NOMO-1 treated with DMSO at 0.1 percent for 48 hours (cell line): ENCODE measurements around the gene MFAP3L.
A peak's percentile ranks its signal among the peaks of the same experiment; 100 is the strongest.

Experiments used
- DNase-seq: peaks from one replicate; lab custom pipeline; 2025; ENCODE audit not compliant: unreplicated experiment; lab: John Stamatoyannopoulos, UW

The MFAP3L gene

DNA sequence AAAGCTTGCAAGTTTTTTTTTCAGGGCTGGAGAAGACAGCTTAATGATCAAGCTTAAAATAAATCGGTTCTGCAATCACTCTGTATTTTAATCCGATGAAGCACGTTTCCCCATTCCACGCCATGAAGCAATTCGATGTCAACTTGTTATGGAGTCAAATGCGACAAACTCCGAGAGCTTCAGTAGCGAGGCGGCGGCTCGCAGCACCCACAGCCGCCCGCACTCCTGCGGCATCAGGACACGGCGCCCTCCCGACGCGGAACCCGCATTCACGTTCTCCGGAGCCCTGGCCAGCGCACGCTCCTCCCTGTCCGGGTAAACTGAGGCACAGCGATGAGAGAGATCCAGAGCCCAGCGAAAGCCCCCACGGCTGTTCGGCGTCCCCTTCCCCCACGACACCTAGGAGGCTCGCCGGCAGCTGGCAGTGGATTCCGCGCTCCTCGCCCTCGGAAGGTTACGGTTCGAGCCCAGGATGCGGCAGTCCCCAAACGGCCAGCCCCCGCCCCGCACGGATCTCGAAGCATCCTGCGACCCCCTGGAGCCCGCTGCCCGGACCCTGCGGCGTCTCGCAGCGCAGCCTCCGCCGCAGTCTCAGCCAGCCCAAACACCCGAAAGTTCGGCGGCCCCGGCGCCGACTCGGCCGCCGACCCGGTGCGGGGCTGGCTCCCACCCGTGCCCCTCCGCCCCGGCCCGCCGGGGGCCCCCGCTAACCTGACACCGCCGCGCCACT lies 507 bp downstream of the MFAP3L start:
- DNase-seq: no peak

GRCh38 chr4:170022211-170022610 lies 4.0 kb downstream of the MFAP3L start:
- no peak for DNase-seq

DNA sequence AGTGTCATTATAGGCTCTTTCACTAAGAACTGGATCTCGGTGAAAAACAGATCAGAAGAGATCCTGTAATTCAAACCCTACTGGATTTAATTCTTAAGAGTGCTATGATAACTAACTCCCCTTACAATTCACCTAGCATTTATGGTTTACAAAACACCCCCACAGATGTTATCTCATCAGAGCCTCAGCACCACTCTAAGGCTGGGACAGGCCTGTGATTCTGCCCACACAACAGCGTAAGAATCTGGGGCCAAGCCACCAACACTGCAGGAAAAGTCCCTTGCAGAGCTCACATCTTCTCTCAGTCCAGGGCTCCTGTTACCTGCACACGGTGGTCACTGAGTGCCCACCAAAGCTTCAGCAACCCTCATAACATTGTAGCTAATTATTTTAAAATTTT lies 8.9 kb downstream of the MFAP3L start:
- no peak for DNase-seq

DNA sequence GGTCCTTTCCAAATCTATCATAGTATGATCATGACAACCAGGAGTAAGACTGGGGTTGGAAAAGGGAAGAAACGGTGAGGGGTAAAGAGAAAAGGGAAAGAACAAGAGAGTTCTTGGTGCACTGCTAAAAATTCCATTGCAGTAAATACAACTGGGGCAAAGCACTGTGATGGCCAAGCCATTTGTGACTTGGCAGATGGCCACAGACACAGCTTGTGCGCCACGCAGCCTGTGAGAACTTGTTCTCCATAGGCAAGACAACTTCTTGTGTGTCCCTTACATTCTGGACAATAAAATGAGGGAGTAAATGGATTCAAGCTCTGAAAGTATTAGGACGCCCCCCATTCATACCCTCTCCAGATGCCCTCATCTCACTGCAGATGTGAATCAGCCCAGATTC lies 10.9 kb downstream of the MFAP3L start:
- DNase-seq: no peak

GRCh38 chr4:170014359-170015011 lies 11.7 kb downstream of the MFAP3L start:
- no peak for DNase-seq

DNA sequence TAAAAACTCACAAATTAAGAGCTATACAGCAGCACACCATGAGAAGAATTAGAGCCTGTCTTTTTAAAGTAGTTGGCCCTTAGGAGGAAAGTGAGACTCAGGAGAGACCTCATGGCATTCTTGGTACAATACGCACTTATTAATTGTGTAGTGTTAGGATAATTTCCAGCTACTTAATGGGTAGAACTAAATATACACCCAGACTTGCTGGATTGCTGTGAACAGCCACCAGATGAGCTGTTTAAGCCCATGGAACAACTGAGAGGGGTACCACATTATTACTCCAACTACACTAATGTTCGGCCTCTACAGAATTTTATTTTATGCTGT lies 13.6 kb downstream of the MFAP3L start:
- DNase-seq: no peak

DNA sequence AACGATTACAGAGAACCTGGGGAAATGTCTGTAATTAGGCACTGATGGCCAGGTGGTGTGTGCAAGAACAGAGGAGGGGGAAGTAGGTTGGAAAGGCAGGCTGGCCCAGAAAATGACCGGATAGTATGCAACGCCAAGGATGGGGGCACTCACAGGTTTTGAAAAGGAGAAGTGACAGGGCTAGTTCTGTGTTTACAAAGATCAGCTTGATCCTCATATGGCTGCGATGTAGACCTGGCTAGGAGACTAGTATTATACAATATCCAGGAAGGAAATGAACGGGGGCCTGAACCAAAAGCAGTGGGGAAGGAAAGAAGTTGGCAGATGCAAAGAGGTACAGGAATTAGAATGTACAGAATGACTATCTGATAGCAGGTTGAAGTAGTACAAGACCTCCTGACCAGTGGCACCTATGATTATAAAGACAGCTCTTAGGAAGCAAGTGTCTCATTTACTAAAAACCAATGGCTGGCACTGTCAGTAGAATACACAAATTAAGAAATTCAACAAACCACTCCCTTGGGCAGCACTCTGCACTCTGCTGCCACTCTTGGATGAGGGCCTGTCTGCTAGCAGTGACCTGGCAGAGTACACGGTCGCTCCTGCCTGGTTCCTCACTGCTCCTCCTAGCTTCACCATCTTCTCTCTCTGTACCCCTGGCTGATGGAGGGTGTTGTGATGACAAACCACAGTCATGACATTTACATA lies 14.1 kb downstream of the MFAP3L start:
- DNase-seq: peak; percentile 68

DNA sequence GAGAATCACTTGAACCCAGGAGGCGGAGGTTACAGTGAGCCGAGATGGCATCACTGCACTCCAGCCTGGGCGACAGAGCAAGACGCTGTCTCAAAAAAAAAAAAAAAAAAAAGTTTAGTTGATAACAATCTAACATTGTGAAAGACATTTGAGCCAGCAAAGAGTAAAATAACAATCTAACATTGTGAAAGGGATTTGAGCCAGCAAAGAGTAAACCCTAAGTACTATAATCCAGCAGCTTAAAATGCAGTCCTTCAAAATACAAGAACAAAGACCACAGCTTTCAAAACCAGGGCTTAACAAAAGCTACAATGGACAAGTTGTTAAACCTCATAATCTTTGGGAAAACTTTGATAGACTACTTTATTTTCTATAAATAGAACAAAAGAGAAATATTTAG lies 16.9 kb downstream of the MFAP3L start:
- DNase-seq: no peak

- DNase-seq: no peak
Measured at GRCh38 chr4:170008801-170009200, 17.4 kb downstream of the MFAP3L start.

DNA sequence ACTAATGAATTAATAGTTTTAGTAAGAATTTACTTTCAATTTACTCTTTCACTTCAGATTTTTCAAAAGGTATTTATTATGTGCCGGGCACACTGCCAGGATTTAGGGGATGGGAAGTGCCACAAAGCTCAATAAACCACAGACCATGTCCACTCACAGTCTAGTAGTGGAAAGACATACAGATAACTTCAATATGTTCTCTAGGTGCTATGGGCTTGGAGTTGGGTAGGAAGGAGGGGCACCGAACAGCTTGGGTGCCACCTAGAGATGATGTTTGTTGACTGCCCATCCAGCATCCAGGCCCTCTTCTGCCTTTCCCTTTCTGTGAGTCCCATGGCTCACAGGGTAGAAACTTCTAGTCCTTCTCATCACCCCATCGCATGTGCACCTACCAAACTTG lies 17.8 kb downstream of the MFAP3L start:
- DNase-seq: no peak

DNA sequence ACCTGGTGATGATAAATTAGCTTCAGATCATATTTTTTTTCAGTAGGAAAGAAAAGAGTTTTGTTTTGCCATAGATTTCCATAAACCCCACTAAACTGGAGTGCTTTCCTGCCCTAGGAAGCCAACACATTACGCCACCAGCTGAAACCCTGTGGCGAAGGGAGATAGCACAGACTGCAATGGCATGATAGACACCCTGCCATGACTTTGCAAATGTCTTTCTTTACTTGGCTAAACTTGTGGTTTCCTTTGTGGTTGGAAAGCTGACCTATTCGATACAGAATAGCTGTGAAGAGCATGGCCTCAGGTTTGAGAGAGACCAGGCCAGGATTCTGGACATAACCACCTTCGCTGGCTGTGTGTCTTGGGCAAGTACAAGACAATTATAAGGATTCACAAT lies 19.1 kb downstream of the MFAP3L start:
- peak; percentile 65 for DNase-seq

DNA sequence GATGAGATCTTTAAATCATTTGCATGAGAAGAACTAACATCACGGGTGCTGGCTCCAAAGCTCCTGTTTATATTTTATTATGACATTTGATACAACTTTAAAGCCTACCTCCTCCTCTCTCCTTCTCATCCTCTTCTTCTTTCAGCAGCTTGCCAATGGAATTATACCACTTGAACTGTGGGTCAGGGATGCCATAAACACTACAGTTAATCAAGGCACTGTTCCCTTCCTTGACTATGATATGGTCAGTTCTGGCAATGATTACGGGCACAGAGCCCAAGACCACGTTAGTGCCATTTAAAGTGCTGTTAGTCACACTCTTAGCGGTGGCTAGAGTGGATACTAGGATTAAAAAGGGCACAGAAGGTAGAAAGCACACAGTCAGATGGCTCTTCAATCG lies 20.7 kb downstream of the MFAP3L start:
- no peak for DNase-seq

DNA sequence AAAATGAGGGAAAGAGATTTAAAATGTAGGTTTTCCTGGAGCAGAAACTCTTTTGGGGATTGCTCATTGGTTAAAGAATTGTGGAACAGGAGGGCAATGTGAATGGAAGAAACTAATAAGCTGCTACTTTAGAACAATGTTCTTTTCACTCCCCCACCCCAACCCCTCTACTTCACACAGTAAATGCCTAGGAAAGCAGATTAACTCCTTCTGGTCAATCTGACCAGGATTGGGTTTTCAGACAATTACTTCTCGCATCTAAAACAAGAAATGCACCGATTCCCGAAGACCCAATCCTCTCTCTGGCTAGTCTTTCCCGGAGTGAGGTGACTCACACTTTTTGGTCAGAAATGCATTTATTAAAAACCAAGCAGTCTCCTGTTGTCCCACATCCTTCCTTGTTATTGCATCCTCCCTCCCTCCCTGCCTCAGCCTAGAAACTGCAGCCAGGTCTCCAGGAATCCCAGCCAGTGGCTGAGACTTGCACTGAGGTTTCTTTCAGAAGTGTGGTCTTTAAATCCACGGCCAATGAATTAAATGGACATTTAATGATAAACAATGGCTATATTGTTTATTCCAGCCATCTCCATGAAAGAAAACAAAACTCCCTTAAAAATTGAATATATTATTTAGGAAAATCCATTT lies 21.4 kb downstream of the MFAP3L start:
- DNase-seq: no peak

DNA sequence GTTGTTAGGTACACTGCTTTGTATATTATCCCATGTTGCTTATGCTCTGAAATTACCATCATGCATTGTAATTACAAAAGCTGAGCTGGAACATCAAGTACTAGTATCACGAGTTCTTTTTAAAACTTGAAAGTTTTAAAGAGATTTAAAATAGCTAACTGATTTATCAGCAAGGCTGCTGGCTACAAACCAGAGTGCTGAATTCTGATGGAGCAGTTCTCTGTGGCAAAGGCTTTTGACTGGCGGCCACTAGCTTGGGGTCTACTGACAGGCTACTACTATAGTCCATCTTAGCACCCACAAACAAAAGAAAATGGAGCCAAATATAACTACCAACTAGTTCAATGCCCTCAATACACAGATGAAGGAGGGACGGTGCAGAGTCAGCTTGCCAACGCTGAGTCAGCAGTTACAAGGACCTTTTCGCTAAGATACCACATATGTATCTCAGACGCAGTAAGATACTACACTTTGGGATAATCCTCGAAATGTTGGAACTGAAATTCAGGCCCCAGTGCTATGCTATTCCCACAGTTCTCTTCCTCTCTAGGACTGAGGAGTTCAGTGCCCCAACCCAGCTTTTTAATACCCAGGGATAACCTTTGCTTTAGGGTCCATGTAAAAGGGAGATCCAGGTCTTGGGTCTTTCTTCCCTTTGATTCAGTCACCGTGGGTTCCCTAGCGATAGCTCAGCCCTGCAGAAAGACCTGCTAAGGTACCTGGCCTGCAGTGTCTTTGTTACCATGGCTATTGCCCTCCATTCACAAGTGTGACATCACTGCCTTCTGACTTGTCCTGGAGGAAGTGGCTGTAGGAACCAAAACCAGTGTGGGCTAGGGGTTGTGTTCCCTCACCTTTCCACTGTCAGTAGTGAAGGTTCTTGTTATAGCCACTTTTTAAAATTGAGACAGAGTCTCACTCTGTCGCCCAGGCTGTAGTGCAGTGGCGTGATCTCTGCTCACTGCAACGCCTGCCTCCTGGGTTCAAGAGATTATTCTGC lies 22.8 kb downstream of the MFAP3L start:
- no peak for DNase-seq

DNA sequence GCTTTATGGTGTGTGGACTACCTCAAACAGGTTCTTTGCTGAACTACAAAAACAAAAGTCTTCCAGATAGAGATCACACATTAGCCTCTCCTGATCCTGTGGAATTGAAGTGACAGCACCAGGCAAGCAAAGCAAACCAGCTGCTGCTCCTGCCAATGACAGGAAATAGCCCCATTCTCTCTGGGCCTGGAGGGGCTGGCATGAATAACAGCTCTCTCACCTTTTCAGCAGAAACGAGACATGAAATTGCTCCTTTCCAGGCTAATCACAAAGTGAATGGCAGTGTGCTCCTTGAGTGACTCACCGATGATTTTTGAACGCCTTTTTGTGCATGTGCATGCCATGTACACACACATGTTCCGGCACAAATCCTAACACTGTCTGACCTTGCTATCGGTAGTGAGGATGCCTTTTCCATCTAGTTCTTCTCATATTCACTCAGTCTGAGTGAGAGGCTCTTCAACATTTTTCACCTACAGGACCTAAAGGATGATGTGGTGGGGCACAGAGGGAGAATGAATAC lies 24.4 kb downstream of the MFAP3L start:
- DNase-seq: no peak

DNA sequence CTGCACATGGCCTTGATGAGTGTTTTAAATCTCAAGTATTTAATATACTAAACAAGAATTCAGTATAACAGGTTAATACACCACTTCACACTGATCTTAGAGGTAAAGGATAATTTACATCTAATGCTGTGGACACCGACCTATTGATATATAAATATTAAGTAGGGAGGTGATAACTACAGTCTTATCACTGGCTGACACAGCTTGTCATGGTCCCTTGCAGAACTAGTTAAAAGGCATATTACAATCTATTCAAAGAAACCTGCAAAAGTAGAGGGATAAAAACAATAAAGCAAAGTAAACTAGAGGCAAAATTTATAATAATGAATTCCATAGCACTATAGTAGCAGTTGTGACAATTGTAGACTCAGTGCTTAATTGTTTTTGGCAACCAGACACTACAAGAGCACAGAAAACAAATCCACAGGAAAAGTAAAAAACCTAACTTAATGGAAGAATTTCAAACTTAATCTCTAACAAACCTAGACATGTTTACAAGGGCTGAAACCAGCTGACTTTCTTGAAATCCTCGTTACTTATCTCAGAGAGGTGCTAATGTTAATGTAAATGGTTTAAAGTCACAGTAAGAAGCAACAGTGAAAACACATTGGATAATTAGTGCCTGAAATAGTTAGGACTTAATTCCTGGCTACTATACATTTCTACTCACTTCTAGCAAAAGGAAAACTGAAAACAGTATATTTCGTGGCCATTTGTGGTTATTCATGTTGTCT lies 25.0 kb downstream of the MFAP3L start:
- DNase-seq: no peak

- no peak for DNase-seq
Measured at GRCh38 chr4:169999923-170000322, 26.3 kb downstream of the MFAP3L start.

GRCh38 chr4:169998981-169999380 lies 27.2 kb downstream of the MFAP3L start:
- no peak for DNase-seq

DNA sequence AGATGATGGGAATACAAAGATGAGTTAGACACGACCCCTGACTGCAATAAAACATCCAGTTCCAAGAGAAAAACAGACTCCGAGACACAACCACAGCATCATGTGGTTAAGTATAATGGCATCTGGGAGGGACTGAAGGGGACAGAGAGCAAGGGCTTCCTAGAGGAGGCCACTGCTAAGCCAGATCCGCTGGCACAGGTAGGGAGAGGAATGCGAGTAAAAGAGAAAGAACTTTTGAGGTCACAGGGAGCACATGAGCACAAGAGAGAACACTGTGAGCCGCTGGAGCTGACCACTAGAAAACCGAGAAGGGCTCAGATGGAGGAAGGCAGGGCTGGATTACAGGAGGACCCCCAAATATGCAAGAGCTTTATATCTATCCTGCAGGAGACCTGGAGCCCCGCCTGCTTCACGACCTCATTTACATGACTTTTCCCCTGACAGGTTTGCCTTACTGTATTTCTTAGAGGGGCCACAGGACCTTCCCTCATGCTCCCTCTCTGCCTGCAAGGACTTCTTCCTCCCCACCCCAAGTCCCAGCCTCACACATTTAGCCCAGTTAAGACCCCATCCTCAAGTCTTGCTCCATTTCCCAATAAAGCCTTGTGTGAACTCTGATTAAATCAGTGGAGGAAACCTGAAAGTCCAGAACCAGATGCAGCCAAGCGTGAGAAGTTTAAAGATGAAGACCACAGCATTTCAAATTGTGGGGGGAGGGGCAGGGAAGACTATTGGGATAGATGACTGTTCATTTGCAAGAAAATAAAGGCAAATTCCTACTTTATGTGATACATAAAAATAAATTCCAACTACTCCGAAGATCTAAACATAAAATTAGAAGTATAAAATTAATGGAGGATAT lies 29.6 kb downstream of the MFAP3L start:
- DNase-seq: no peak
